ENCODE data around the gene IRF1.

IRF1 gene

GRCh38 chr5:132435447-132435846 is 55.1 kb downstream of the IRF1 start:
- DNase-seq, result no peak

- DNase-seq, result no peak
Observed at GRCh38 chr5:132434416-132435286, 55.9 kb downstream of the IRF1 start.

GRCh38 chr5:132433141-132433540 is 57.4 kb downstream of the IRF1 start:
- no peak for DNase-seq

- DNase-seq, result no peak
Observed at GRCh38 chr5:132431632-132432031, 58.9 kb downstream of the IRF1 start.
